ENCODE results near the gene CLNK. TPM values are rescaled to one million over a fixed set of nuclear protein-coding genes. Genes with fewer than 3 reads are reported as not detected.

CLNK gene
- total and polyA plus RNA-seq, 12 donors, result 0.15 to 0.62 TPM; not detected in 10

DNA sequence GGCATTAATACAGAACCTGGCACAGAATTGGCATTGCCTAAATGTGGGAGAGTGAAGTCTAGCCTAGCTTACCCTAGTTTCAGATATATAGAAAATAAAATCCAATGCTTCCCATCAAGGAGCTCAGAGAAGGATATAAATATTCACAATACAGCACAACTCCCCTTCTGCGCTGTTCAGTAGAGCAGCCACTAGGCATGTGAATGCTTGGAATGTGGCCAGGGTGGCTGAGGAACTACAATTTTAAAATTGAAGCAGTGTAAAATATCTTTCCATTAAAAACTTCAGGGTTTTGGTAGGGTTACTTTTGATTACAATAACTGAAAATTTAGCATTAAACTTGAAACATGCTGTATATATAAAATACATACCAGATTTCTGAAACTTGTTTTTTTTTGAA lies 246.8 kb downstream of the CLNK start:
- H3K27me3 ChIP-seq, result no peaks in the 10 kb centered on the region
- no peaks in the 10 kb centered on the region for H3K36me3 ChIP-seq
- peaks cover 0 to 15% (median 5%) of the 10 kb centered on the region in 11 donors for H3K9me3 ChIP-seq
- no peak overlapping the region for H3K4me3 ChIP-seq
- TF ChIP-seq CTCF (IDR thresholded peaks at IDR 0.05), result no peak
- peaks cover 0 to 4% (median 0%) of the 10 kb centered on the region in 9 donors for H3K4me1 ChIP-seq
- 59 to 71% methylated on average over 1 of the region's 1 CpG for WGBS, 2 donors
- no peak overlapping the region for H3K27ac ChIP-seq
- intact Hi-C loops (cut with DNase I), result no loop called here
- DNase-seq, result no peak
- no peak for ATAC-seq

Other genes with a start within 250 kb of the CLNK start
- gene ZNF518B, start 227.3 kb downstream of the CLNK start, total RNA-seq, result 10 to 100 TPM; 18.7 to 28.2 (median 24.4) TPM
- 1 to 10 TPM; 5.2 to 6.9 TPM for gene ZNF518B, start 227.3 kb downstream of the CLNK start, polyA plus RNA-seq